Measurements from ENCODE around the gene SCARB2.

SCARB2 gene

GRCh38 chr4:76219299-76220055 lies 5.9 kb upstream of the SCARB2 start:
- no peak for DNase-seq

DNA sequence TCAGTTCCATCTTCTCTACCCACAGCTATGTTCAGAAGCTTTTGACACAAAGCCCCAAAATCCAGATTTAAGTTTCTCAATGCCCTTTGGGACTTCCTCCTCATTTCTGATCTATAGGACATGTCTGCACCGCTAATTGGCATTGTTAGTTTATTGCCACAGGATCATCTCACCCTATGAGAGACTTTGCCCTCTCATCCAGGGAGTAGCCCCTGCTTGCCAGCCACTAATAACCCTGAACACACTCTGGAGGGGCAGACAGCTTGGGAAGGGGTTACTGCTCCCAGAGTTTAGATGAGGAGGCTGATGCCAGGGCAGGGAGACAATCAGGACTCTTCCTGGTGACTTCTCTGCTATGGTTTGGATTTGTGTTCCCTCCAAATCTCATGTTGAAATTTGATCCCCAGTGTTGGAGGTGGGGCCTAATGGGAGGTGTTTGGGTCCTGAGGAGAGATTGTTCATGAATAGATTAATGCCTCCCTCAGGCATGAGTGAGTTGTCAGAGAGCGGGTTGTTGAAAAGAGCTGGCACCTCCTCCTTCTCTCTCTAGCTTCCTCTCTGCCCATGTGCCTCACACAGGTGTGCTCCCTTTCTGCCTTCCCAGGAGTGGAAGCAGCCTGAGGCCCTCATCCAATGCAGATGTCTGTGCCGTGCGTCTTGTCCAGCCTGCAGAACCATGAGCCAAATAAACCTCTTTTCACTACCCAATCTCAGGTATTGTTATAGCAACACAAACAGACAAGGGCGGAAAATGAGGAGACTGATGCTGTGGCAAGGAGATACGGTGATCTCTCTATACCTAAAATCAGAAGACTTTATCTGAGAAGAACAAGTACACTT lies 3.6 kb upstream of the SCARB2 start:
- DNase-seq, result no peak

GRCh38 chr4:76216524-76216923 lies 2.9 kb upstream of the SCARB2 start:
- no peak for DNase-seq

- DNase-seq, result no peak
Measured at GRCh38 chr4:76215077-76215476, 1.5 kb upstream of the SCARB2 start.

DNA sequence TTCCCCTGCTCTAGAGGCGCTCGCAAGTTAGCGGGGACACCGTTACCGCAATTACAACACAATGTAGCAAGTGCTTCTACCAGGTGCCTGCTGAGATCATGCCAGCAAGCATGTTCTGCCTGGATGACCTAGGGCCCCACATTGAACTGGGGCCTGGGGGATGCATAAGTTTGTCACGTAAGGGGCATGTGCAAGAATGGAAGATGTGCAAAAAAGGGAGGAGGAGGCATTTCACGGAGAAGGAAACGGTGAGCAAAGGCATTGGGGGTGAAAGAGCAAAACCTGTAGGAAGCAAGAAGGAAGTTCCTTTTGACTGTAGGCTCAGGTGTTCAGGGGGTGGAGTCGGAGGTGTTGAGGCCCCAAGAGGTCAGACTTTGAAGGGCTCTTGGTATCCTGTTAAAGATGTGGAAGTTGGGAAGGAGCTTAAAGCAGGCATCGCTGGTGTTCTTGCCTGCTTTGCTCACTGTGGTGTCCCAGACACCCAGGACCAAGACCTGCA lies 602 bp upstream of the SCARB2 start:
- DNase-seq, result peak in 1 of 2 donors; percentile 28

DNA sequence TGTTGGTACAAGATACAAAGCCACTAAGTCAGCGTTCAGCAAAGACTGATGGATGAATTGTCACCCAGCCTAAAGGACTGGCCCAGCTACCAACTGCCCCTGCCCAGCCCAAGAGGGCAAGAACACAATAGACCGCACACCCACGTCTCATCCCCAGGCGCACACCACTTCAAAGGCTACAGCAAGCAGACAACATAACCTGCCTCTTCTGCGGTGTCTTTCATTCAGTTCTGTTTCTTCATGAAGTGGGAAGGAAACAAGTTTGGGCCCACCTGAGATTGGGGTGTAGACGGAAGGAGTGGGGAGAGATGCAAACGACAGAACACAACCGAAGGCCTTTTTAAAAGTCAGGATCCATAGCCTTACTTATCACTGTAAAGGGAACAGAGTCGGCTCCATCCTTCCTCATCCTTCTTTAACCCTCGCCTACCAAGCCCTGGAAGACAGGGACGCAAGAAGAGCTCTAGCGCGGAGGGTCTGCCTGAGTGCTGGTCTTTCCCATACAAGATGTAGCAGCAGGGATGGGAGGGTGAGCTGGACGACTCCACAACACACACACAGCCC lies 691 bp downstream of the SCARB2 start:
- no peak for DNase-seq

GRCh38 chr4:76211769-76212708 lies 1.6 kb downstream of the SCARB2 start:
- DNase-seq, result no peak

DNA sequence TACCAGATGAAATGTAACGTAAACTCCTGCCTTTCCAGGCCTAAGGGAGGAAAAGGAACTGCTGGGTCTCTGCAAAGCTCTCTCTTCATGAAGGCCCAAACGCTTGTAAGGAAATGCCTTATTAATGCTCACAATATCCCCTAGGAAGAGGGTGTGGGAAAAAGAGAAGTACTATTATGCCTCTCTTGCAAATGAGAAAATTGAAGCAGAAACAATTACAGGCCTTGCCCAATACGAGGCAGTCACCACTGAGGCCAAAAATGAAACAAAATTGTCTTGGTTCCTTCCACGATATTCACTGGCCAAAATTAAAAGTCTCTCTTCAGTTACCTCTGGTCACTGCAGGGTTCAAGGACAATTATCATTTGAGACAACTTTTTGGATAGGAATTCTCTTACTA lies 3.2 kb downstream of the SCARB2 start:
- peak in 1 of 2 donors; percentile 1 for DNase-seq

GRCh38 chr4:76209881-76210280 lies 3.7 kb downstream of the SCARB2 start:
- no peak for DNase-seq

- DNase-seq, result peak in 1 of 2 donors; percentile 91
Measured at GRCh38 chr4:76208005-76208765, 5.4 kb downstream of the SCARB2 start.

GRCh38 chr4:76207549-76207948 lies 6.1 kb downstream of the SCARB2 start:
- no peak for DNase-seq

GRCh38 chr4:76206222-76206942 lies 7.2 kb downstream of the SCARB2 start:
- DNase-seq, result no peak

- no peak for DNase-seq
Measured at GRCh38 chr4:76205476-76205875, 8.1 kb downstream of the SCARB2 start.

- no peak for DNase-seq
Measured at GRCh38 chr4:76204936-76205335, 8.7 kb downstream of the SCARB2 start.

- DNase-seq, result no peak
Measured at GRCh38 chr4:76203541-76203940, 10.1 kb downstream of the SCARB2 start.

- DNase-seq, result no peak
Measured at GRCh38 chr4:76201276-76201675, 12.3 kb downstream of the SCARB2 start.

DNA sequence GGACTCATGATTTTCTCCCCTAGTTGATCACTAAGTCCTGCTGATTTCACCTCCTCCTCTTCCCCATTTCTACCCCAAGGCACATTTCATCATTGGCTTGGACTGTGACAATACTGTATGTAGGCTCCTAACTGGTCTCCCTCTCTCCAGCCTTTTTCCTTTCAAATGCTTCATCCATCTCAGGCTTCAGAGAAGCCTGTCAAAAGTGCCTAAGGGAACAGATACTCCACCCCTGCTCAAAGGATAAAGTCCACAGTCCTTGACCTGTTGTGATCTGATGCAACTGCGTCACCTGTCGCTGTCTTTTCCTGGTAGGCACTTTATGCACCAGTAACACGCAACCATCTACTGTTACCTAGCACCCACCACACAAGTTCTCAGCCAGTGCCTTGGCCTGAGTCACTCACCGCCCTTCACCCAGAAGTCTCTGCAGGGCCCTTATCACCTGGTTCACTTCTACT lies 12.8 kb downstream of the SCARB2 start:
- no peak for DNase-seq

- DNase-seq, result peak in 1 of 2 donors; percentile 14
Measured at GRCh38 chr4:76199664-76200211, 13.9 kb downstream of the SCARB2 start.

DNA sequence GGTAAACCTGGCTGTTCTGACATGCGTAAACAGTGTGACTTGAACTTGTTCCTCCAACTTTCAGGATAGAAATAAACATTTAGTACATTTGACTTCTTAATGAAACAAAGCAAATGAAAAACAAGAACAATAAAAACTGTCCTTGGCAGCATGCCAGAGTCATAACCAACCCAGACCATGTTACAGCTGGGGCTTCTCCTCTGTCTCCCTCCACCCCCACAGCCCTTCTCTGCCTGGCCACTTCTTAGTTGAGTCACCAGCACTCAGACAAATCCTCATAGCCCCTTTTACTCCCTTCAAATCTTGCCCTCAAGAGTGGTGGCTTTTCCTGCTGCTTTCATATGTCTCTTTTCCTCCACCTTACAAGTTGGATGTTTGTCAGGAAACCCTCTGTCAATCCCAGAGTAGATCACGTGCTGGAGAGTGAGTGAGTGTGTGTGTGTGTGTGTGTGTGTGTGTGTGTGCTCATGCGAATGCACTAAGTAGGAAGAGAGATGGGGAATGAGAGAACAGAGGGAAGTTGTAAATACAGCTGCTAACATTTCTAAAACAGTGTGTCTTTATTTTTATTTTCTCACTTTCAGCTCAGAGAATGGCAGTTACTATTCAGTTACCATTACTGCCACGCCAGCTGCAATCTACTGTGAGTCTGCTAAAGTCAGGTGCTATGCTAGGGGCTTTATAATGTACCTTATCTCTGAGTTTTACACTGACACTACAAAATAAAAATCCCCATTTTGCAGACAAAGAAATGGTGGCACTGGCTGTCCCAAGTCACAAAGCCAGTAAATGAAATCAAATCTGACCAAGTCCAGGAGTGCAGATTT lies 15.0 kb downstream of the SCARB2 start:
- DNase-seq, result peak; percentile 18 to 93
